SK-N-SH (cell line): ENCODE measurements around the gene HECW1. TPM values are rescaled to one million over a fixed set of nuclear protein-coding genes. Genes with fewer than 3 reads are reported as not detected.

Source experiments
- CTCF ChIA-PET: fragments of 300-600, 350-600 bp; formaldehyde crosslinking; extraction: SDS; loops from one replicate; lab custom pipeline; 2021; lab: Yijun Ruan, JAX
- POLR2A ChIA-PET: fragments of 350-600 bp; sonication (Branson Sonifier 250); formaldehyde crosslinking; extraction: SDS; loops from one replicate; lab custom pipeline; 2020; ENCODE audit warnings: antibody characterized with exemption, inconsistent platforms; lab: Yijun Ruan, JAX
- DNase-seq: peaks from one replicate; pipeline ENCODE4 v3.0.0; 2012
- H2AFZ ChIP-seq: fragments of 200-600 bp; sonication (generic); 2 replicates; pipeline ENCODE4 v1.8.1; 2016; ENCODE audit warnings: antibody characterized with exemption, mild to moderate bottlenecking, low read depth
- H3F3A ChIP-seq: fragments of 200-600 bp; sonication (generic); replicated peaks from 2 replicates; pipeline ENCODE3; 2016; ENCODE audit warnings: antibody characterized with exemption, mild to moderate bottlenecking; ENCODE audit not compliant: insufficient read depth
- H3K27ac ChIP-seq, 2 experiments: fragments of 200-500 bp in 1 of 2; fragments of 200-600 bp in 1 of 2; sonication (Bioruptor generic) in 1 of 2; sonication (generic), shearing (Covaris generic) in 1 of 2; 2 replicates each; pipeline versions ENCODE4 v1.5.1 to v1.6.1; 2014 to 2016; ENCODE audit warnings: low read depth in 2 of 2, inconsistent platforms in 1 of 2, low read length in 1 of 2, mild to moderate bottlenecking in 1 of 2, mixed read lengths in 1 of 2
- H3K27me3 ChIP-seq: fragments of 200-600 bp; sonication (generic), shearing (Covaris generic); 2 replicates; pipeline ENCODE4 v1.6.1; 2016; ENCODE audit warnings: mixed run types; ENCODE audit not compliant: insufficient read depth
- H3K36me3 ChIP-seq, 2 experiments: fragments of 200-500 bp in 1 of 2; fragments of 200-600 bp in 1 of 2; sonication (Bioruptor generic) in 1 of 2; sonication (generic) in 1 of 2; replicated peaks in 1 of 2; 2 replicates each; pipeline versions ENCODE3 to v1.5.1; 2014 to 2016; ENCODE audit warnings: low read length in 1 of 2, mild to moderate bottlenecking in 1 of 2; ENCODE audit not compliant: insufficient read depth in 2 of 2, control insufficient read depth in 1 of 2
- H3K4me1 ChIP-seq, 2 experiments: fragments of 200-500 bp in 1 of 2; fragments of 200-600 bp in 1 of 2; sonication (Bioruptor generic) in 1 of 2; sonication (generic), shearing (Covaris generic) in 1 of 2; 2 replicates each; pipeline versions ENCODE4 v1.5.1 to v1.6.1; 2014 to 2016; ENCODE audit warnings: low read depth in 1 of 2, low read length in 1 of 2, mixed run types in 1 of 2; ENCODE audit not compliant: insufficient read depth in 2 of 2, control insufficient read depth in 1 of 2
- H3K4me2 ChIP-seq: fragments of 200-600 bp; sonication (generic), shearing (Covaris generic); 2 replicates; pipeline ENCODE4 v1.6.1; 2017; ENCODE audit warnings: mixed run types
- H3K4me3 ChIP-seq, 2 experiments: fragments of 200-500 bp in 1 of 2; fragments of 200-600 bp in 1 of 2; sonication (Bioruptor generic) in 1 of 2; sonication (generic), shearing (Covaris generic) in 1 of 2; 2 replicates each; pipeline versions ENCODE4 v1.5.1 to v1.8.1; 2014 to 2016; ENCODE audit warnings: low read depth in 2 of 2, inconsistent platforms in 1 of 2, low read length in 1 of 2, mild to moderate bottlenecking in 1 of 2, mixed read lengths in 1 of 2, moderate library complexity in 1 of 2
- H3K79me2 ChIP-seq: fragments of 200-600 bp; sonication (generic); 2 replicates; pipeline ENCODE4 v1.8.1; 2017; ENCODE audit warnings: mild to moderate bottlenecking; ENCODE audit not compliant: insufficient read depth
- H3K9ac ChIP-seq: fragments of 200-600 bp; sonication (generic); 2 replicates; pipeline ENCODE4 v1.6.1; 2017; ENCODE audit warnings: mixed run types
- H3K9me2 ChIP-seq: fragments of 200-600 bp; sonication (generic); 2 replicates; pipeline ENCODE4 v1.6.1; 2017; ENCODE audit warnings: mixed run types
- H3K9me3 ChIP-seq: fragments of 200-600 bp; sonication (generic); 2 replicates; pipeline ENCODE4 v1.6.1; 2017; ENCODE audit warnings: mixed run types, mild to moderate bottlenecking, moderate library complexity
- H4K20me1 ChIP-seq: fragments of 200-600 bp; sonication (generic); 2 replicates; pipeline ENCODE4 v1.6.1; 2017; ENCODE audit warnings: mild to moderate bottlenecking, mixed run types; ENCODE audit not compliant: insufficient read depth
- EP300 ChIP-seq, 2 experiments: IDR thresholded peaks; 2 replicates each; pipeline versions ENCODE4 v1.4.0 to v1.6.1; 2012; ENCODE audit warnings: borderline replicate concordance in 1 of 2, low read depth in 1 of 2, low read length in 1 of 2
- EZH2phosphoT487 ChIP-seq: fragments of 200-600 bp; sonication (generic); IDR thresholded peaks from 2 replicates; pipeline ENCODE4 v1.6.1; 2017; ENCODE audit warnings: low read depth, mixed run types, mild to moderate bottlenecking, antibody characterized with exemption, moderate library complexity, borderline replicate concordance
- FOXM1 ChIP-seq: IDR thresholded peaks from 2 replicates; pipeline ENCODE4 v1.4.0; 2012; ENCODE audit warnings: low read depth, mild to moderate bottlenecking
- GABPA ChIP-seq: IDR thresholded peaks from 2 replicates; pipeline ENCODE4 v1.4.0; 2012; ENCODE audit warnings: low read depth, mild to moderate bottlenecking
- GATA2 ChIP-seq: sonication (generic); formaldehyde crosslinking; IDR thresholded peaks from 2 replicates; pipeline ENCODE4 v1.5.0; 2020; ENCODE audit warnings: mild to moderate bottlenecking, missing genetic modification reagents
- IRF3 ChIP-seq: fragments of 150-350 bp; IDR thresholded peaks from 2 replicates; pipeline ENCODE4 v1.6.1; 2016; ENCODE audit warnings: mild to moderate bottlenecking, low read depth, low read length
- JUND ChIP-seq: IDR thresholded peaks from 2 replicates; pipeline ENCODE4 v1.4.0; 2012
- MAX ChIP-seq: IDR thresholded peaks from 2 replicates; pipeline ENCODE4 v1.4.0; 2012; ENCODE audit warnings: low read depth
- MEF2A ChIP-seq: IDR thresholded peaks from 2 replicates; pipeline ENCODE4 v1.4.0; 2012; ENCODE audit warnings: low read depth, borderline replicate concordance
- MXI1 ChIP-seq: IDR thresholded peaks from 2 replicates; pipeline ENCODE4 v1.6.1; 2012; ENCODE audit warnings: mild to moderate bottlenecking, low read depth, low read length, improper control_type of control experiment
- NFIC ChIP-seq: IDR thresholded peaks from 2 replicates; pipeline ENCODE4 v1.4.0; 2012; ENCODE audit warnings: borderline replicate concordance
- NRF1 ChIP-seq: IDR thresholded peaks from 2 replicates; pipeline ENCODE4 v1.6.1; 2012; ENCODE audit warnings: low read depth, mild to moderate bottlenecking, low read length
- RFX5 ChIP-seq: IDR thresholded peaks from 2 replicates; pipeline ENCODE4 v1.6.1; 2012; ENCODE audit warnings: mild to moderate bottlenecking, improper control_type of control experiment, low read length
- RXRA ChIP-seq: IDR thresholded peaks from 2 replicates; pipeline ENCODE4 v1.4.0; 2012; ENCODE audit warnings: low read depth, mild to moderate bottlenecking, borderline replicate concordance
- SMC3 ChIP-seq: IDR thresholded peaks from 2 replicates; pipeline ENCODE4 v1.6.1; 2012; ENCODE audit warnings: low read depth, low read length, improper control_type of control experiment
- TAF1 ChIP-seq: IDR thresholded peaks from 2 replicates; pipeline ENCODE4 v1.6.1; 2012; ENCODE audit warnings: low read depth, mild to moderate bottlenecking, low read length, moderate library complexity, borderline replicate concordance
- TEAD4 ChIP-seq: IDR thresholded peaks from 2 replicates; pipeline ENCODE4 v1.4.0; 2012; ENCODE audit warnings: mild to moderate bottlenecking, borderline replicate concordance; ENCODE audit not compliant: insufficient read depth
- USF2 ChIP-seq: fragments of 150-350 bp; IDR thresholded peaks from 2 replicates; pipeline ENCODE4 v1.6.1; 2017; ENCODE audit warnings: antibody characterized with exemption, low read length, low read depth, borderline replicate concordance
- WGBS: methylation state at CpG from one replicate; pipeline ENCODE4 v1.1.6; 2017; ENCODE audit warnings: low lambda C conversion rate; 5-methylcytosine and 5-hydroxymethylcytosine counted together
- polyA plus RNA-seq, 3 experiments: library from polyadenylated mRNA; depleted of rRNA; stranded (reverse); fragments of >200 nt; gene quantifications; 2 replicates each; pipeline ENCODE4 v1.2.3, GENCODE V29; 2012
- TF ChIP-seq, protein P1 (sequence below): IDR thresholded peaks from 2 replicates; pipeline ENCODE4 v1.4.0; 2012; ENCODE audit warnings: low read depth, borderline replicate concordance

HECW1 gene
- polyA plus RNA-seq, 1 of the 3 experiments (the other 2 are of a cell fraction), result not detected

DNA sequence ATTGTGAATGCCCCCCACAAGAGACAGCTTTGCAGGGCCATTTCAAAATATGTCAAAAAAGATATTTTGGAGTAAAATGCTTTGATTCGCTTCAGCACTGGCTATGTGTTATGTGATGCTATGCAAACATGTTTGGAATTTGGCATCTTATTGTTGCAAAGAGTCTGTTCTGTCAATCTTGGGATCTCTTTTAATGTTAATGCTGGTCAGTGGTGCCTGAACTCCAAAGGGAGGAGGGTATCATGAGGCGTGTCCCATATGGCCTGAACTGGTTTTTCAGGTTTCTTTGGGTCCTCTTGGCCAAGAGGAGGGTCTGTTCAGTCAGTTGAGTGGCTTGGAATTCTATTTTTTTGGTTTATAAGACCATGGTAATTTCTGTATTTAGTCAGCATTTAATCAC, 81.4 kb downstream of the HECW1 start:
- no peaks in the 10 kb centered on the region for H4K20me1 ChIP-seq
- H2AFZ ChIP-seq, result no peak overlapping the region
- H3K36me3 ChIP-seq, result no peaks in the 10 kb centered on the region
- no peaks in the 10 kb centered on the region for H3K9me3 ChIP-seq
- H3K79me2 ChIP-seq, result no peaks in the 10 kb centered on the region
- TF ChIP-seq RFX5 (no peak), SMC3 (no peak)
- no peak overlapping the region for H3K9ac ChIP-seq
- 16% methylated on average over 2 of the region's 2 CpGs for WGBS
- H3K27ac ChIP-seq, result no peak overlapping the region
- no peak overlapping the region for H3K4me3 ChIP-seq
- H3K4me2 ChIP-seq, result no peak overlapping the region
- peaks cover 0 to 2% of the 10 kb centered on the region in 2 experiments; a peak in 1 of 4 replicates for H3K4me1 ChIP-seq
- no peak for DNase-seq
- H3K27me3 ChIP-seq, result peaks cover 39% of the 10 kb centered on the region
- no peaks in the 10 kb centered on the region for H3K9me2 ChIP-seq
- H3F3A ChIP-seq, result no peaks in the 10 kb centered on the region
- POLR2A ChIA-PET, result no interaction called here
- CTCF ChIA-PET, result no interaction called here

DNA sequence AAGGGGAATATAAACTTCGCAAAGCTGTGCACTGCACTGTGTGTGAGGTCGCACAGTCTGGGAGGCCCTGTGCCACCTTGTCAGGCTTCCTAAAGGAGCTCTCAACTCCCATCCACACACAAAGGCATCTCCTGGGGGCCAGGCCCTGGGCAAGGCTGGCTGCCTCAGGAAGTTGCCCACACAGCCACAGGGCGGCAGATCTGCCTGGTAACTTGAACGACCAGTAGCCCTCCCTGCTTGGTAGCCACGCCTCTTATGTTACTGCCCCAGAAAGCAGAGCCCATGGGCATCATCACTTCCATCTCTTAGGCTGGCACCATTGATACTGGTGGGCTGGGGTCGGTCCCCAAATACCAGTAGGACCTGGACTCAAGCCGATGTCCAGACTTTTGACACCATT, 82.8 kb downstream of the HECW1 start:
- H3K4me3 ChIP-seq, result no peak overlapping the region
- no peak overlapping the region for H3K4me2 ChIP-seq
- no peak overlapping the region for H2AFZ ChIP-seq
- ChIA-PET POLR2A (no interaction called here), CTCF (interaction anchor here (1.5 kb wide), 1 partner anchor 13 kb away, joined by 3 read pairs; no protein-coding TSS in a partner anchor)
- DNase-seq, result no peak
- 28% methylated on average over 7 of the region's 7 CpGs for WGBS
- peaks cover 39% of the 10 kb centered on the region for H3K27me3 ChIP-seq
- no peaks in the 10 kb centered on the region for H3K9me2 ChIP-seq
- TF ChIP-seq RXRA (no peak), RFX5 (no peak), USF2 (no peak), GABPA (no peak), NFIC (no peak)
- H3K27ac ChIP-seq, result no peak overlapping the region
- no peaks in the 10 kb centered on the region for H3K36me3 ChIP-seq
- no peak overlapping the region for H3K9ac ChIP-seq
- H3K4me1 ChIP-seq, result peaks cover 0 to 13% of the 10 kb centered on the region in 2 experiments; a peak in 1 of 4 replicates
- H4K20me1 ChIP-seq, result no peaks in the 10 kb centered on the region
- H3F3A ChIP-seq, result no peaks in the 10 kb centered on the region
- no peaks in the 10 kb centered on the region for H3K79me2 ChIP-seq
- no peaks in the 10 kb centered on the region for H3K9me3 ChIP-seq

DNA sequence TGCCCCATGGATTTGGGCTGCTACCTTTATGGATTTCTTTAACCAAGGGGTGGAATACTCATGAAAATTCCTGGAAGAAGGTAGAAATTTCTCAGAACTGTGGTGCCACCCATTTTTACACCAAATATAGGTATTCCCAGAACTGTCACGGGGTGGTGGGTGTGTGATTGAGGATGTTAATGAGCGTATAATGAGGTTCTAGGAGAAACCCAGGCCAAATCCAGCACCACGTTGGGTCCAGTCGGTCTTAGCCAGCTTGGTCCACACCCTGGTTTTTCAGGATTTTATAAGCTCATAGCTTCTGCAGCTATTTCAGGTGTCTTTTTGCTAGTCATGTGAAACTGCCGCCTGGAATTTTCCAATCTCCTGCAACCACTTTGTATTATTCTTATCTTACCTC, 83.3 kb downstream of the HECW1 start:
- H2AFZ ChIP-seq, result no peak overlapping the region
- 30% methylated on average over 5 of the region's 5 CpGs for WGBS
- H3K79me2 ChIP-seq, result no peaks in the 10 kb centered on the region
- ChIA-PET POLR2A (no interaction called here), CTCF (interaction anchor here (1.5 kb wide), 1 partner anchor 12 kb away, joined by 3 read pairs; no protein-coding TSS in a partner anchor)
- no peaks in the 10 kb centered on the region for H3K9me3 ChIP-seq
- no peak overlapping the region for H3K27ac ChIP-seq
- DNase-seq, result no peak
- no peak overlapping the region for H3K9ac ChIP-seq
- no peaks in the 10 kb centered on the region for H3F3A ChIP-seq
- no peaks in the 10 kb centered on the region for H3K9me2 ChIP-seq
- H4K20me1 ChIP-seq, result no peaks in the 10 kb centered on the region
- no peak for TF ChIP-seq TEAD4
- no peak for TF ChIP-seq MAX
- TF ChIP-seq, protein P1, sequence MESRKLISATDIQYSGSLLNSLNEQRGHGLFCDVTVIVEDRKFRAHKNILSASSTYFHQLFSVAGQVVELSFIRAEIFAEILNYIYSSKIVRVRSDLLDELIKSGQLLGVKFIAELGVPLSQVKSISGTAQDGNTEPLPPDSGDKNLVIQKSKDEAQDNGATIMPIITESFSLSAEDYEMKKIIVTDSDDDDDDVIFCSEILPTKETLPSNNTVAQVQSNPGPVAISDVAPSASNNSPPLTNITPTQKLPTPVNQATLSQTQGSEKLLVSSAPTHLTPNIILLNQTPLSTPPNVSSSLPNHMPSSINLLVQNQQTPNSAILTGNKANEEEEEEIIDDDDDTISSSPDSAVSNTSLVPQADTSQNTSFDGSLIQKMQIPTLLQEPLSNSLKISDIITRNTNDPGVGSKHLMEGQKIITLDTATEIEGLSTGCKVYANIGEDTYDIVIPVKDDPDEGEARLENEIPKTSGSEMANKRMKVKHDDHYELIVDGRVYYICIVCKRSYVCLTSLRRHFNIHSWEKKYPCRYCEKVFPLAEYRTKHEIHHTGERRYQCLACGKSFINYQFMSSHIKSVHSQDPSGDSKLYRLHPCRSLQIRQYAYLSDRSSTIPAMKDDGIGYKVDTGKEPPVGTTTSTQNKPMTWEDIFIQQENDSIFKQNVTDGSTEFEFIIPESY, result no peak
- TF ChIP-seq EZH2phosphoT487, result no peak
- TF ChIP-seq SMC3, result no peak
- no peak for TF ChIP-seq GATA2 (CRISPR knock-in tag)
- no peak for TF ChIP-seq EP300 (IDR thresholded peaks at IDR 0.05; ENCODE audit: borderline replicate concordance in 1 of 2, low read depth in 1 of 2, low read length in 1 of 2)
- no peak for TF ChIP-seq MEF2A
- no peak for TF ChIP-seq IRF3
- no peak for TF ChIP-seq RXRA
- no peak for TF ChIP-seq TAF1
- no peak for TF ChIP-seq MXI1
- TF ChIP-seq FOXM1, result no peak
- TF ChIP-seq NRF1, result no peak
- TF ChIP-seq JUND, result no peak
- H3K4me2 ChIP-seq, result no peak overlapping the region
- H3K36me3 ChIP-seq, result no peaks in the 10 kb centered on the region
- H3K4me3 ChIP-seq, result no peak overlapping the region
- peaks cover 0 to 13% of the 10 kb centered on the region in 2 experiments; a peak in 1 of 4 replicates for H3K4me1 ChIP-seq
- H3K27me3 ChIP-seq, result peaks cover 44% of the 10 kb centered on the region
